Endometrial microvascular endothelial cells (primary cell): ENCODE measurements around the gene SH3GL1. TPM values are rescaled to one million over a fixed set of nuclear protein-coding genes. Genes with fewer than 3 reads are reported as not detected.
"Not testable (repeated sequence)": the region's sequence is repeated elsewhere in the genome, so short reads cannot be mapped to it uniquely, and the experiment has no call there.

ENCODE experiments used
- in situ Hi-C: cut with HindIII; loops from 2 replicates; pipeline ENCODE4 v1.10.0; 2017; ENCODE audit warnings: low sequenced_read_pairs, low pct_unique_long_range_greater_than_20kb; ENCODE audit errors: inconsistent ontology term
- total RNA-seq: library from RNA; depleted of rRNA; stranded (reverse); fragments of >200 nt; gene quantifications from one replicate; pipeline ENCODE4 v1.2.3, GENCODE V29; 2015; ENCODE audit errors: inconsistent ontology term

The SH3GL1 gene
- total RNA-seq, 1 donor from 2014 or later: 128 TPM

- in situ Hi-C loops: no loop called here
Observed at GRCh38 chr19:4357095-4357797, 43.1 kb downstream of the SH3GL1 start.

GRCh38 chr19:4354897-4355296 lies 45.5 kb downstream of the SH3GL1 start:
- in situ Hi-C loops: no loop called here

DNA sequence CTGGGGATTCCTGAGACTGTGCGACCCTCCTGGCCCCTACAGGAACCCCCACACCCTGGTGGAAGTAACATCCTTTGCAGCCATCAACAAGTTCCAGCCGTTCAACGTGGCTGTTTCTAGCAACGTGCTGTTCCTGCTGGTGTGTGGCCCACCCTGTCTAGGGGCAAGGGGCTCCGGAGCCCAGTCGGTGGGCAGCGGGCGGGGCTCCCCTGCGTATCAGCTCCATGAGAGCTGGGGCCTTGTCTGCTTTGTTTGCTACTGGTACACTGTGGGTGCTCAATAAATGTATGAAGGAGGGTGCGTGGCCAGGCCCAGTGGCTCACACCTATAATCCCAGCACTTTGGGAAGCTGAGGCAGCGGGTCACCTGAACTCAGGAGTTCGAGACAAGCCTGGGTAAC lies 46.1 kb downstream of the SH3GL1 start:
- in situ Hi-C loops: no loop called here

GRCh38 chr19:4352701-4353121 lies 47.6 kb downstream of the SH3GL1 start:
- in situ Hi-C loops: no loop called here

DNA sequence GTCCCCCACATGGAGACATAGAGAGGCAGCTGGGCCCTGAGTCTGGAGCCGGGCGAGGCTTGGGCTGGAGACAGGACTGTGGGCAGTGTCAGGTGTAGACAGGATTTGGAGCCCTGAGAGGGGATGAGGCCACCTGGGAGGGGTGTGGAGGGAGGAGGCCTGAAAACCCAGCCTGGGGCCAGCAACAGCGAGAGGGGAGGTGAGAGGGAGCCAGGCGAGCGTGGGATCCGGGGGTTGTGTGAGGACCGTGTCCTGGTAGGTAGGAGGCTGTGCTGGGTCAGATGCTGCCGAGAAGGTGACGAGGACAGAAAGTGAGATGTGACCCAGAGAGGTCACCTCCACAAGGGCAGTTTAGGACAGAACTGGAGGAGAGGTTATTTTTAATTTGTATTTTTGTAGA lies 49.6 kb downstream of the SH3GL1 start:
- in situ Hi-C loops: no loop called here

GRCh38 chr19:4350111-4350510 lies 50.2 kb downstream of the SH3GL1 start:
- in situ Hi-C loops: no loop called here

- in situ Hi-C loops: not testable (repeated sequence)
Observed at GRCh38 chr19:4349225-4349624, 51.1 kb downstream of the SH3GL1 start.

DNA sequence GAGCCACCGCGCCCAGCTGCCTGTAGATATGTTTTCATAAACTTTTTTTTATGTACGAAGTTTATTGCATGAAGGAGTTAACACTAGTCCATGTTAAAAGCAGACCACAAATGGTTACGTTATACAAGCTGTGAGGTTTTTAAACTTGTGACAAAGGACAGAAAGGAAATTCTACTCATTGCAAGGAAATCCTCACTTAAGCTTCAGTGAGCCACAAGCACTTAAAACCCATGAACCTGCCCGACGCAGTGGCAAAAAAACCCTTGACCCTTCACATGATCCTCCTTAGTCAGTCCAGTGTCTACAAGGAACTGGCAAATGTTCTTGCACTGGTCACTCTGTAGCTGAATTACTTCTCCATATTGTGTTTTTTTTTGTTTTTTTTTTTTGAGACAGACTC lies 52.8 kb downstream of the SH3GL1 start:
- in situ Hi-C loops: no loop called here

DNA sequence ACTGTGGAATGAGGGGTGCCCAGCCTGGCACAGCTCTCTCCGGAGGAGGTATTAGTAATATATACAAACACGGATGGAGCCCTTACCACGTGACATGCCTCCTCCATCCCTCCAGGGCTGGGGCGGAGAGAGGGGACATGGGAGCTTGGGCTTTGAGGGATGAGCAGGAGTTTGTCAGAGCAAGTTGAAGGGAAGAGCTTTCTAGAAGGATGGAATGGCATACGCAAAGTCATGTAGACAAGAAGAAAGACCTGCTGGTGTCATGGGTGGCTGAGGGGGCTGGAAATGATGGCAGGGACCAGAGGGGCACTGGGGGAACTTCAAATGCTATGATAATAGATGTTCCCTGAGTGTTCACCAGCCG lies 54.3 kb downstream of the SH3GL1 start:
- in situ Hi-C loops: no loop called here

DNA sequence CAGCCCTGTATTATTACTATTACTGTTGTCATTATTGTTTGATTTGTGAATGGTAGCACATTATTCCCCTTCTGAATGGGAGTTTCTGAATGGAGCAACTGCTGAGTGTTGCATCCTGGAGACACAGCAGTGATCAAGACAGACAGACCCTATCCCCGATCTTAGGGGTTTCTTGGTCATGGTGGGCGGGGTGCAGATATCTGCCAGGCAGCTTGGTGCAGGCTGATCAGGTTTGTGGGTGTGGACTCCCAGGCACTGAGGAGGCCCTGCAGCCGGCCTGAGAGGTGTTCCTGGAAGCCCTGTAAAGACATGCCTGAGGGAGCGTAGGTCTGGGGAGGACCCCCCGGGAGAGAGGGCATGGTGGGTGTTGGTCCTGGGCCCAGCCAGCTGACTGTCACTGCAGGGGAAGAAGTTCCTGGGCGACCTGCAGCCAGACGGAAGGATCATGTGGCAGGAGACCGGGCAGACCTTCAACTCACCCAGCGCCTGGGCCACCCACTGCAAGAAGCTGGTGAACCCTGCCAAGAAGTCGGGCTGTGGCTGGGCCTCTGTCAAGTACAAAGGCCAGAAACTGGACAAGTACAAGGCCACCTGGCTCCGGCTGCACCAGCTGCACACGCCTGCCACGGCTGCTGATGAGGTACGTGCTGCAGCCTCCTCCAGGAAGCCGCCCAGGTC lies 54.9 kb downstream of the SH3GL1 start:
- in situ Hi-C loops: no loop called here

DNA sequence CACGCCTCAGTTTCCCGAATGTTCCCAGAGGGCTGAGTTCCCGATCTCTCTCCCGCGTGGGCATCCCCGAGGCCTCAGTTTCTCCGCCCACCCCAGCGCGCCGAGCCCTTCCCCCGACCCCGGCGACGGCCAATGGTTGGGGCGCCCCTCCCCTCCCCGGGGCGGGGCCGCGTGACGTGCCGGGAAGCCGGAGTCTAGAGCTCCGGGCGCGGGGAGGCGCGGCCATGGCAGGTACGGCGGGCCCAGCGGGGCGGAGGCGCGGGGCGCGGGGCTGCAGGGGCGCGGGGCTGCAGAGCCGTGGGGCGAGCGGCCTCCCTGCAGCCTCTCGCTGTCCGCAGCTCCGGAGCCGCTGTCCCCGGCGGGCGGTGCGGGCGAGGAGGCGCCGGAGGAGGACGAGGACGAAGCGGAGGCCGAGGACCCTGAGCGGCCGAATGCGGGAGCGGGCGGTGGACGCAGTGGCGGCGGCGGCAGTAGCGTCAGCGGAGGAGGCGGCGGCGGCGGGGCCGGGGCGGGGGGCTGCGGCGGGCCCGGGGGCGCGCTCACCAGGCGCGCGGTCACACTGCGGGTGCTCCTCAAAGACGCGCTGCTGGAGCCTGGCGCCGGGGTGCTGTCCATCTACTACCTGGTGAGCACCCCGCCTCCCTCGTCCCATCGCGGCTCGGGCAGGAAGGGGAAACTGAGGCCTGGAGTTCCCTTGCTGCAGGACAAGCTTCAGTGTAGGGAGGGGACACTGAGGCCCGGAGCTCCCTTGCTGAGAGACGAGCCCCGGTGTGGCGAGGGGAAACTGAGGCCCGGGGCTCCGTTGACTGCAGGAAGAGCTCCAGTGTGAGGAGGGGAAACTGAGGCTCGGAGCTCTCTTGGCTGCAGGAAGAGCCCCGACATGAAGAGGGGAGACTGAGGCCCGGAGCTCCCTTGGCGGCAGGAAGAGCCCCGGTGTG lies 56.7 kb downstream of the SH3GL1 start, which contains the start of gene MPND:
Gene MPND, plus strand, starts transcription at position 193 of the 938 bp plus-strand sequence. Its CDS starts 32 bp downstream, at position 225.
- in situ Hi-C loops: no loop called here

DNA sequence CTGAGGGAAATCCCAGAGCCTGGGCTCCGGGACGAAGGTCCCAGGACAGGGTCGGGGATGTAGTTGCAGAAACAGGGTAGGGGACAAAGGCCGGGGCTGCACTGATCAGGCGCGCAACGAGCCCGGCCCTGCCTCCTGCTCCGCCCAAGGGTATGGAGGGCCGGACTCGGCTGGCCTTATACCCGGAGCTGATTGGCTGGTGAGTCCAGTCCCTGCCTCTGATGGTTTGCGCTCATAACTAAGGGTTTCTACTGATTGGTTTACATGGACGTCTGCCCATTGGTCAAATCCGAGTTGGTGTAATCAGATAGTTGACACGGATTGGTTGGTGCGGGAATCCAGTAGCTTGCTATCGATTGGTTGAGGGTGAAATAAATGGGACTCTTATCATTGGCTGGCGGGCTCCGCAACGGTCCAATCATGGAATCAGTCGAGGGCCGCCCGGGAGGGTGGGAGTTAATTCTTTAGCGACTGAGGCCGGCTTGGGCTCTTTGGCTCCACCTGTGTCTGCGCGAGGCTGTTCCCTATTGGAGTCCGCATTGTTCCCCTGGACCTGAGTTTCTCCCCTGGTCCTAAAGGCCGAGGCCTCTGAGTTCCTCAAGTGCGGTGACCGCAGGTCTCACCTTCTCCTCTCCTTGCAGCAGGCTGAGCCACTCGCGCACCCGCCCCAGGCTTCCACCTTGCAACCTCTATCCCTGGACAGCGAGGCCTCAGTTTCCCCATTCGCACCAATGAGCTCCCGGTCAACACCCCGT lies 57.6 kb downstream of the SH3GL1 start:
- in situ Hi-C loops: no loop called here

- in situ Hi-C loops: no loop called here
Observed at GRCh38 chr19:4342314-4342614, 58.1 kb downstream of the SH3GL1 start.

DNA sequence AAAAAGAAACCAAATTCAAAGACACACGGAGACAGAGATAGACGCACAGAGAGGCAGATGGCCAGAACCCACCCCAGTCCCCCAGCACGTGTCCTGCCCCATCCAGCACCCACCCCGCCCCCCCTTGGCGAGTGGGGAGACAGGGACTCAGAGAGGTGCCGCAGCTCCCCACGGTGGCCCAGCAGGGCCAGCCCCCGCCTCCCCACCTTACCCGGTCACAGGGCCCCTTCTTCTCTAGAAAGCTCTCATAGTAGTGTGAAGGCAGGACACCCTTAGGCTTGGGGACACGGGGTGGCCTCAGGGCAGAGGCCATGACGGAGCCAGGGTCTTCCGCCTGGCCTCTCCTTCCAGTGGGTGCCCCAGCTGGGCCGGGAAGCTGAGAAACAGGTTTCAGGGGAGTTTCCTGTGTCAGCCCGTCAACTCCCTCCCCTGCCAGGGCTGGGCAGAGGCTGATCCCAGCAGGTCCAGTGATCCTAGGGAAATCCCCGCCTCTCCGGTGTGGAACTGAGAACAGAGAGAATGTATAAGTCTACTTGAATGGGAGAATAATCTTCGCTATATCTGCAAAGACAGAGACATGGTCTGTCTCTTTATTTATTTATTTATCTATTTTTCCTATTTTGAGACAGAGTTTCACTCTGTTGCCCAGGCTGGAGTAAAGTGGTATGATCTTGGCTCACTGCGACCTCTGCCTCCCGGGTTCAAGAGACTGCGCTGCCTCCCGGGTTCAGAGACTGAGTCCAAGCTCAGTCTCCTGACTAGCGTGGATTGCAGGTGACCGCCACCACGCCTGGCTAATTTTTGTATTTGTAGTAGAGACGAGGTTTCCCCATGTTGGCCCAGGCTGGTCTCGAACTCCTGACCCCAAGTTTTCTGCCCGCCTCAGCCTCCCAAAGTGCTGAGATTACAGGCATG lies 61.6 kb downstream of the SH3GL1 start, which contains the start of gene STAP2:
Gene STAP2, minus strand, starts transcription at position 387 of the 915 bp plus-strand sequence. Its CDS starts 74 bp downstream, at position 313.
- in situ Hi-C loops: no loop called here

- in situ Hi-C loops: no loop called here
Observed at GRCh38 chr19:4337906-4338440, 62.4 kb downstream of the SH3GL1 start.

GRCh38 chr19:4334929-4335570 lies 65.3 kb downstream of the SH3GL1 start:
- in situ Hi-C loops: no loop called here

DNA sequence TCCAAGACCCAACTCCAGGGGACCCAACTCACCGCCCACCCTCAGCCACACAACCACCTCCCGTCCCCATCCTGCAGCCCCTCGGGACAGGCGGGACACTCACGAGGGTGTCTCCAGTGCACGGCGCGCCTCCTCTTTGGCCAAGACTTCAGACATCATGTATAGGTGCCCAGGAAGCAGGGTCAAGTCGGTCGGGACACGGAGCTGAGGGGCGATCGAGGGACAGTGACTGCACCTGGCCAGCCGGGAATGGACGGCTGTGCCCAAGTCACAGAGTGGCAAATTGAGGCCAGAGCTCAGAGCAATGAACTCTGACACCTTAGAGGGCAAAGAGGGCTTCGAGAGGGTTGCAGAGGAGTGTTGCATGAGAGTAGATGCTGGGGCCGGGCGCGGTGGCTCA lies 70.5 kb downstream of the SH3GL1 start:
- in situ Hi-C loops: no loop called here
